Activated CD4-positive, alpha-beta memory T cell treated with anti-CD3 and anti-CD28 coated beads, Interleukin-2, amount 10 ng/mL, durations not matched to agents 7 days and 5 days (primary cell): ENCODE measurements around the gene CTU1. TPM values are rescaled to one million over a fixed set of nuclear protein-coding genes. Genes with fewer than 3 reads are reported as not detected.

Experiments used
- CTCF ChIA-PET: fragments of 350-600 bp; sonication (Branson Sonifier 250); formaldehyde crosslinking; loops from one replicate; lab custom pipeline; 2021; ENCODE audit warnings: antibody characterized with exemption, inconsistent platforms; lab: Charles Lee
- POLR2A ChIA-PET: fragments of 350-600 bp; sonication (Branson Sonifier 250); formaldehyde crosslinking; loops from one replicate; lab custom pipeline; 2021; ENCODE audit warnings: antibody characterized with exemption; lab: Charles Lee
- DNase-seq: peaks from one replicate; pipeline ENCODE4 v3.0.0-alpha.2; 2020
- H3K27ac Mint-ChIP-seq: one replicate; pipeline ENCODE4 v1.8.0; 2021; ENCODE audit warnings: mild to moderate bottlenecking, mixed read lengths
- H3K27me3 Mint-ChIP-seq: one replicate; pipeline ENCODE4 v1.8.0; 2021; ENCODE audit warnings: mixed read lengths
- H3K36me3 Mint-ChIP-seq: one replicate; pipeline ENCODE4 v1.8.0; 2021; ENCODE audit warnings: low read depth, mixed read lengths
- H3K4me1 Mint-ChIP-seq: one replicate; pipeline ENCODE4 v1.8.0; 2021; ENCODE audit warnings: mixed read lengths
- H3K4me3 Mint-ChIP-seq: one replicate; pipeline ENCODE4 v1.8.0; 2021; ENCODE audit warnings: mild to moderate bottlenecking, mixed read lengths
- H3K9me3 Mint-ChIP-seq: one replicate; pipeline ENCODE4 v1.8.0; 2021; ENCODE audit warnings: mixed read lengths
- total RNA-seq, 2 experiments: library from RNA; stranded (reverse); gene quantifications; one replicate each; pipeline ENCODE4 v1.2.3, GENCODE V29; 2021

CTU1 gene
- total RNA-seq, 2 experiments from 2014 or later, result 9.0 to 9.4 TPM

GRCh38 chr19:51127032-51127431, 18.8 kb upstream of the CTU1 start:
- H3K4me1 Mint-ChIP-seq, result peaks cover 82% of the 10 kb centered on the region
- H3K36me3 Mint-ChIP-seq, result peaks cover under 1% of the 10 kb centered on the region
- CTCF ChIA-PET, result no interaction called here
- peak overlapping the region; percentile 10 for H3K27ac Mint-ChIP-seq
- H3K27me3 Mint-ChIP-seq, result peaks cover 13% of the 10 kb centered on the region
- DNase-seq, result no peak
- no peak overlapping the region for H3K4me3 Mint-ChIP-seq
- H3K9me3 Mint-ChIP-seq, result no peaks in the 10 kb centered on the region
- POLR2A ChIA-PET, result no interaction called here

GRCh38 chr19:51125421-51126075, 17.3 kb upstream of the CTU1 start:
- DNase-seq, result no peak
- Mint-ChIP-seq H3K36me3 (peaks cover 3% of the 10 kb centered on the region), H3K27me3 (peaks cover 11% of the 10 kb centered on the region), H3K27ac (peak overlapping the region; percentile 84), H3K4me1 (peaks cover 78% of the 10 kb centered on the region), H3K4me3 (no peak overlapping the region), H3K9me3 (no peaks in the 10 kb centered on the region)
- ChIA-PET POLR2A (no interaction called here), CTCF (no interaction called here)

- H3K36me3 Mint-ChIP-seq, result peaks cover 3% of the 10 kb centered on the region
- peaks cover 8% of the 10 kb centered on the region for H3K27me3 Mint-ChIP-seq
- H3K4me3 Mint-ChIP-seq, result peak within 1 kb of the TSS; percentile 22
- H3K4me1 Mint-ChIP-seq, result peaks cover 73% of the 10 kb centered on the region
- peak within 1 kb of the TSS; percentile 84 for H3K27ac Mint-ChIP-seq
- DNase-seq, result no peak
- ChIA-PET CTCF (interaction anchor here (1.3 kb wide), 1 partner anchor 10 kb away, joined by 4 read pairs; no protein-coding TSS in a partner anchor), POLR2A (interaction anchor here (1.0 kb wide), 1 partner anchor 10 kb away, joined by 4 read pairs; no protein-coding TSS in a partner anchor)
- no peaks in the 10 kb centered on the region for H3K9me3 Mint-ChIP-seq
Measured at GRCh38 chr19:51124729-51125128, 16.5 kb upstream of the CTU1 start, which contains the start of gene SIGLEC9. Gene SIGLEC9, plus strand, starts transcription at chr19:51124906. Its CDS starts 69 bp downstream, at chr19:51124975.

GRCh38 chr19:51124216-51124615, 16.0 kb upstream of the CTU1 start:
- no peak for DNase-seq
- Mint-ChIP-seq H3K27ac (peak overlapping the region; percentile 84), H3K4me3 (peak overlapping the region; percentile 22), H3K4me1 (peaks cover 72% of the 10 kb centered on the region), H3K27me3 (peaks cover 7% of the 10 kb centered on the region), H3K9me3 (no peaks in the 10 kb centered on the region), H3K36me3 (peaks cover 3% of the 10 kb centered on the region)
- CTCF ChIA-PET, result interaction anchor here (1.3 kb wide), 1 partner anchor 9 kb away, joined by 4 read pairs; no protein-coding TSS in a partner anchor
- POLR2A ChIA-PET, result interaction anchor here (1.0 kb wide), 1 partner anchor 10 kb away, joined by 4 read pairs; no protein-coding TSS in a partner anchor

GRCh38 chr19:51123802-51124201, 15.6 kb upstream of the CTU1 start:
- DNase-seq, result no peak
- Mint-ChIP-seq H3K4me1 (peaks cover 74% of the 10 kb centered on the region), H3K9me3 (no peaks in the 10 kb centered on the region), H3K36me3 (peaks cover 3% of the 10 kb centered on the region), H3K27me3 (peaks cover 11% of the 10 kb centered on the region), H3K27ac (peak overlapping the region; percentile 84), H3K4me3 (peak overlapping the region; percentile 22)
- ChIA-PET POLR2A (interaction anchor here (1.0 kb wide), 1 partner anchor 9 kb away, joined by 4 read pairs; no protein-coding TSS in a partner anchor), CTCF (interaction anchor here (1.3 kb wide), 1 partner anchor 9 kb away, joined by 4 read pairs; no protein-coding TSS in a partner anchor)

GRCh38 chr19:51123381-51123800, 15.2 kb upstream of the CTU1 start:
- CTCF ChIA-PET, result no interaction called here
- H3K4me3 Mint-ChIP-seq, result peak overlapping the region; percentile 22
- peaks cover 69% of the 10 kb centered on the region for H3K4me1 Mint-ChIP-seq
- no peaks in the 10 kb centered on the region for H3K9me3 Mint-ChIP-seq
- POLR2A ChIA-PET, result interaction anchor here (1.2 kb wide), 1 partner anchor 9 kb away, joined by 3 read pairs; no protein-coding TSS in a partner anchor
- peaks cover 11% of the 10 kb centered on the region for H3K27me3 Mint-ChIP-seq
- peak overlapping the region; percentile 84 for H3K27ac Mint-ChIP-seq
- H3K36me3 Mint-ChIP-seq, result peaks cover 3% of the 10 kb centered on the region
- peak; percentile 80 for DNase-seq

GRCh38 chr19:51122112-51122981, 14.1 kb upstream of the CTU1 start:
- Mint-ChIP-seq H3K9me3 (no peaks in the 10 kb centered on the region), H3K4me1 (peaks cover 62% of the 10 kb centered on the region), H3K27ac (peak overlapping the region; percentile 84), H3K4me3 (peak overlapping the region; percentile 24), H3K36me3 (peaks cover 3% of the 10 kb centered on the region), H3K27me3 (peaks cover 15% of the 10 kb centered on the region)
- ChIA-PET CTCF (no interaction called here), POLR2A (interaction anchor here (0.9 to 1.2 kb wide), 2 partner anchors 8 to 10 kb away, joined by 3 to 4 read pairs; no protein-coding TSS in a partner anchor)
- no peak for DNase-seq

GRCh38 chr19:51121257-51121656, 13.0 kb upstream of the CTU1 start:
- no peak for DNase-seq
- POLR2A ChIA-PET, result no interaction called here
- Mint-ChIP-seq H3K4me3 (no peak overlapping the region), H3K4me1 (peaks cover 62% of the 10 kb centered on the region), H3K27me3 (peaks cover 24% of the 10 kb centered on the region), H3K27ac (no peak overlapping the region), H3K36me3 (peaks cover 4% of the 10 kb centered on the region), H3K9me3 (no peaks in the 10 kb centered on the region)
- CTCF ChIA-PET, result no interaction called here

- peaks cover 71% of the 10 kb centered on the region for H3K4me1 Mint-ChIP-seq
- no peaks in the 10 kb centered on the region for H3K9me3 Mint-ChIP-seq
- no peak for DNase-seq
- peaks cover 33% of the 10 kb centered on the region for H3K27me3 Mint-ChIP-seq
- peaks cover 6% of the 10 kb centered on the region for H3K36me3 Mint-ChIP-seq
- H3K27ac Mint-ChIP-seq, result no peak overlapping the region
- POLR2A ChIA-PET, result no interaction called here
- CTCF ChIA-PET, result no interaction called here
- no peak overlapping the region for H3K4me3 Mint-ChIP-seq
Measured at GRCh38 chr19:51120160-51120559, 12.0 kb upstream of the CTU1 start.

- Mint-ChIP-seq H3K27ac (no peak overlapping the region), H3K4me3 (no peak overlapping the region), H3K27me3 (peaks cover 35% of the 10 kb centered on the region), H3K36me3 (peaks cover 6% of the 10 kb centered on the region), H3K4me1 (peaks cover 71% of the 10 kb centered on the region), H3K9me3 (no peaks in the 10 kb centered on the region)
- ChIA-PET CTCF (no interaction called here), POLR2A (no interaction called here)
- DNase-seq, result no peak
Measured at GRCh38 chr19:51119611-51120010, 11.4 kb upstream of the CTU1 start.

- Mint-ChIP-seq H3K27me3 (peaks cover 38% of the 10 kb centered on the region), H3K36me3 (peaks cover 6% of the 10 kb centered on the region), H3K4me3 (no peak overlapping the region), H3K27ac (no peak overlapping the region), H3K9me3 (no peaks in the 10 kb centered on the region), H3K4me1 (peaks cover 71% of the 10 kb centered on the region)
- CTCF ChIA-PET, result no interaction called here
- POLR2A ChIA-PET, result interaction anchor here (0.6 kb wide), 1 partner anchor 72 kb away, joined by 4 read pairs; no protein-coding TSS in a partner anchor
- DNase-seq, result no peak
Measured at GRCh38 chr19:51119101-51119500, 10.9 kb upstream of the CTU1 start.

- peak; percentile 57 for DNase-seq
- Mint-ChIP-seq H3K36me3 (peaks cover 4% of the 10 kb centered on the region), H3K27me3 (peaks cover 42% of the 10 kb centered on the region), H3K4me1 (peaks cover 52% of the 10 kb centered on the region), H3K4me3 (no peak overlapping the region), H3K27ac (peak overlapping the region; percentile 31), H3K9me3 (no peaks in the 10 kb centered on the region)
- CTCF ChIA-PET, result no interaction called here
- POLR2A ChIA-PET, result no interaction called here
Measured at GRCh38 chr19:51116736-51117286, 8.6 kb upstream of the CTU1 start.
